H1 (cell line): ENCODE measurements around the gene RIMS3. TPM values are rescaled to one million over a fixed set of nuclear protein-coding genes. Genes with fewer than 3 reads are reported as not detected.
A peak's percentile ranks its signal among the peaks of the same experiment; 100 is the strongest.

Experiments
- CTCF ChIA-PET: fragments of 300-600 bp; sonication (Branson Sonifier 250); formaldehyde crosslinking; loops from one replicate; lab custom pipeline; 2021; ENCODE audit not compliant: partially characterized antibody; lab: Charles Lee
- POLR2A ChIA-PET: fragments of 300-600 bp; sonication (Branson Sonifier 250); formaldehyde crosslinking; loops from one replicate; lab custom pipeline; 2021; ENCODE audit warnings: inconsistent platforms; ENCODE audit not compliant: partially characterized antibody; lab: Charles Lee
- DNase-seq, 2 experiments: peaks; one replicate each; pipeline versions ENCODE4 v3.0.0 to v3.0.0-alpha.2; 2010 to 2022; ENCODE audit warnings: low spot score in 2 of 2, low read depth in 1 of 2, mixed read lengths in 1 of 2
- FAIRE-seq: peaks from 2 replicates; lab custom pipeline; 2011; peaks lifted over from hg19 to GRCh38; lab: Jason Lieb, UNC
- H2AFZ ChIP-seq: 2 replicates; pipeline ENCODE4 v1.8.1; 2012; ENCODE audit warnings: low read length, inconsistent platforms
- H2AK5ac ChIP-seq: 2 replicates; pipeline ENCODE4 v1.6.1; 2013; ENCODE audit warnings: low read depth, low read length
- H2BK120ac ChIP-seq: replicated peaks from 2 replicates; pipeline ENCODE3; 2013; ENCODE audit warnings: low read depth, low read length, inconsistent platforms
- H2BK12ac ChIP-seq: 2 replicates; pipeline ENCODE4 v1.6.1; 2013; ENCODE audit warnings: low read depth, low read length
- H2BK15ac ChIP-seq: 2 replicates; pipeline ENCODE4 v1.6.1; 2013; ENCODE audit warnings: low read length
- H2BK20ac ChIP-seq: 2 replicates; pipeline ENCODE4 v1.6.1; 2013; ENCODE audit warnings: low read length
- H2BK5ac ChIP-seq: 2 replicates; pipeline ENCODE4 v1.6.1; 2013; ENCODE audit warnings: low read depth, low read length
- H3K14ac ChIP-seq: 2 replicates; pipeline ENCODE4 v1.6.1; 2013; ENCODE audit warnings: inconsistent platforms; ENCODE audit not compliant: insufficient read length
- H3K18ac ChIP-seq: 2 replicates; pipeline ENCODE4 v1.6.1; 2013; ENCODE audit warnings: low read length; ENCODE audit errors: extremely low read depth
- H3K23ac ChIP-seq: 2 replicates; pipeline ENCODE4 v1.6.1; 2013; ENCODE audit warnings: inconsistent platforms; ENCODE audit not compliant: insufficient read length
- H3K23me2 ChIP-seq: 2 replicates; pipeline ENCODE4 v1.6.1; 2013; ENCODE audit warnings: low read depth, low read length
- H3K27ac ChIP-seq: 2 replicates; pipeline ENCODE4 v1.6.1; 2011; ENCODE audit warnings: low read depth, low read length, inconsistent platforms
- H3K27me3 ChIP-seq, 4 experiments: replicated peaks in 1 of 4; 1 replicate in 1 of 4; 2 replicates in 3 of 4; pipeline versions ENCODE4 v1.6.1 to v1.8.1; 2011 to 2013; ENCODE audit warnings: low read length in 3 of 4, mild to moderate bottlenecking in 3 of 4, inconsistent platforms in 2 of 4, mixed read lengths in 2 of 4, moderate library complexity in 1 of 4; ENCODE audit not compliant: control insufficient read depth in 3 of 4, insufficient read depth in 3 of 4; ENCODE audit errors: extremely low read depth in 1 of 4
- H3K36me3 ChIP-seq, 4 experiments: 2 replicates each; pipeline versions ENCODE4 v1.6.1 to v1.8.1; 2011 to 2013; ENCODE audit warnings: mild to moderate bottlenecking in 4 of 4, low read length in 3 of 4, moderate library complexity in 2 of 4, control low read depth in 1 of 4, inconsistent platforms in 1 of 4; ENCODE audit not compliant: insufficient read depth in 4 of 4, control insufficient read depth in 2 of 4
- H3K4ac ChIP-seq: replicated peaks from 2 replicates; pipeline ENCODE3; 2013; ENCODE audit warnings: low read length, low read depth, mixed read lengths, inconsistent platforms; ENCODE audit not compliant: insufficient read length
- H3K4me1 ChIP-seq, 4 experiments: replicated peaks in 1 of 4; 1 replicate in 1 of 4; 2 replicates in 3 of 4; pipeline versions ENCODE4 v1.6.1 to v1.8.1; 2011 to 2013; ENCODE audit warnings: low read length in 3 of 4, inconsistent platforms in 2 of 4, mixed read lengths in 1 of 4; ENCODE audit not compliant: insufficient read depth in 4 of 4, control insufficient read depth in 3 of 4
- H3K4me2 ChIP-seq, 2 experiments: 2 replicates each; pipeline versions ENCODE4 v1.6.1 to v1.8.1; 2011 to 2013; ENCODE audit warnings: low read depth in 2 of 2, low read length in 2 of 2, control low read depth in 1 of 2, inconsistent platforms in 1 of 2, mild to moderate bottlenecking in 1 of 2; ENCODE audit not compliant: insufficient read depth in 1 of 2
- H3K4me3 ChIP-seq, 4 experiments: fragments of 200-600, 300-600 bp in 1 of 4; sonication (generic), shearing (Covaris generic), sonication (Bioruptor Twin) in 1 of 4; 2 replicates each; pipeline versions ENCODE4 v1.5.1 to v1.8.1; 2011 to 2016; ENCODE audit warnings: low read length in 4 of 4, low read depth in 3 of 4, control low read depth in 2 of 4, inconsistent platforms in 2 of 4, mild to moderate bottlenecking in 2 of 4, mixed read lengths in 1 of 4, moderate library complexity in 1 of 4; ENCODE audit not compliant: insufficient read depth in 2 of 4; ENCODE audit errors: extremely low read depth in 1 of 4
- H3K56ac ChIP-seq: replicated peaks from 2 replicates; pipeline ENCODE3; 2013; ENCODE audit warnings: low read depth, mild to moderate bottlenecking, mixed read lengths, low read length, inconsistent platforms; ENCODE audit not compliant: insufficient read length
- H3K79me1 ChIP-seq: 2 replicates; pipeline ENCODE4 v1.6.1; 2013; ENCODE audit warnings: low read depth, low read length, control low read depth
- H3K79me2 ChIP-seq, 2 experiments: 2 replicates each; pipeline versions ENCODE4 v1.6.1 to v1.8.1; 2012 to 2013; ENCODE audit warnings: low read length in 2 of 2, mild to moderate bottlenecking in 2 of 2, inconsistent platforms in 1 of 2; ENCODE audit not compliant: insufficient read depth in 2 of 2, control insufficient read depth in 1 of 2
- H3K9ac ChIP-seq, 4 experiments: replicated peaks in 1 of 4; 1 replicate in 1 of 4; 2 replicates in 3 of 4; pipeline versions ENCODE4 v1.6.1 to v1.8.1; 2011 to 2013; ENCODE audit warnings: low read depth in 3 of 4, low read length in 3 of 4, control low read depth in 2 of 4, mild to moderate bottlenecking in 2 of 4, moderate library complexity in 2 of 4, inconsistent platforms in 1 of 4; ENCODE audit errors: extremely low read depth in 1 of 4
- H3K9me3 ChIP-seq, 2 experiments: 2 replicates each; pipeline versions ENCODE4 v1.6.1 to v1.8.1; 2012 to 2013; ENCODE audit warnings: mild to moderate bottlenecking in 2 of 2, moderate library complexity in 2 of 2, control low read depth in 1 of 2, inconsistent platforms in 1 of 2, low read depth in 1 of 2, low read length in 1 of 2, mixed read lengths in 1 of 2; ENCODE audit not compliant: insufficient read depth in 2 of 2
- H4K20me1 ChIP-seq, 2 experiments: replicated peaks in 1 of 2; 2 replicates each; pipeline versions ENCODE3 to v1.8.1; 2011 to 2013; ENCODE audit warnings: inconsistent platforms in 2 of 2, low read length in 2 of 2, mild to moderate bottlenecking in 1 of 2; ENCODE audit not compliant: insufficient read depth in 2 of 2, control insufficient read depth in 1 of 2
- H4K5ac ChIP-seq: 2 replicates; pipeline ENCODE4 v1.6.1; 2013; ENCODE audit warnings: low read length, low read depth, mixed read lengths, inconsistent platforms; ENCODE audit not compliant: insufficient read length
- H4K8ac ChIP-seq: 2 replicates; pipeline ENCODE4 v1.8.0; 2013; ENCODE audit warnings: mild to moderate bottlenecking, moderate library complexity, low read length, inconsistent platforms; ENCODE audit not compliant: insufficient read depth; ENCODE audit errors: extremely low read depth
- H4K91ac ChIP-seq: replicated peaks from 2 replicates; pipeline ENCODE3; 2013; ENCODE audit warnings: low read length, mixed read lengths, inconsistent platforms; ENCODE audit not compliant: insufficient read length
- CREB1 ChIP-seq: IDR thresholded peaks from 2 replicates; pipeline ENCODE4 v1.6.1; 2012; ENCODE audit warnings: inconsistent platforms
- E2F6 ChIP-seq: IDR thresholded peaks from 2 replicates; pipeline ENCODE4 v1.6.1; 2012; ENCODE audit warnings: inconsistent platforms
- GABPA ChIP-seq: IDR thresholded peaks from 2 replicates; pipeline ENCODE4 v1.6.1; 2011; ENCODE audit warnings: mild to moderate bottlenecking, low read length, moderate library complexity, borderline replicate concordance; ENCODE audit not compliant: insufficient read depth
- HDAC6 ChIP-seq: IDR thresholded peaks from one replicate; pipeline ENCODE4 v1.7.1; 2012; ENCODE audit warnings: low read depth, mild to moderate bottlenecking, inconsistent platforms, low read length, moderate library complexity
- POU5F1 ChIP-seq: IDR thresholded peaks from 2 replicates; pipeline ENCODE4 v1.6.1; 2011; ENCODE audit warnings: low read depth, mild to moderate bottlenecking, low read length, moderate library complexity
- RXRA ChIP-seq: IDR thresholded peaks from 2 replicates; pipeline ENCODE4 v1.6.1; 2011; ENCODE audit warnings: low read depth, mild to moderate bottlenecking, low read length, moderate library complexity; ENCODE audit not compliant: insufficient read depth
- SP1 ChIP-seq: IDR thresholded peaks from 2 replicates; pipeline ENCODE4 v1.6.1; 2011; ENCODE audit warnings: low read depth, low read length
- SRF ChIP-seq: IDR thresholded peaks from 2 replicates; pipeline ENCODE4 v1.6.1; 2011; ENCODE audit warnings: mild to moderate bottlenecking, low read depth, low read length, moderate library complexity
- WGBS, 2 experiments: shearing (Covaris generic) in 1 of 2; methylation state at CpG; one replicate each; pipeline versions ENCODE4 v1.1.6 to v1.1.7; 2013 to 2015; ENCODE audit warnings: low lambda C conversion rate in 2 of 2, mixed read lengths in 2 of 2, inconsistent platforms in 1 of 2, low coverage in 1 of 2, missing lambda C conversion rate in 1 of 2; ENCODE audit not compliant: insufficient replicate concordance in 2 of 2, insufficient coverage in 1 of 2, insufficient read length in 1 of 2; ENCODE audit errors: extremely low coverage in 1 of 2, missing lambda C conversion rate in 1 of 2; 5-methylcytosine and 5-hydroxymethylcytosine counted together
- polyA plus RNA-seq, 7 experiments: library from polyadenylated mRNA; depleted of rRNA in 3 of 7; stranded (reverse) in 5 of 7; unstranded in 2 of 7; fragments of >200 nt in 5 of 7; fragments of 200-250 nt in 2 of 7; gene quantifications; 1 replicate in 5 of 7; 2 replicates in 1 of 7; 4 replicates in 1 of 7; pipeline versions ENCODE4 v1.2.1 to v1.2.3, GENCODE V29; 2011 to 2013; ENCODE audit warnings: missing spikeins in 2 of 7, mixed read lengths in 2 of 7
- total RNA-seq: library from RNA; stranded (reverse); fragmentation: NEBNext Ultra II Directional; extraction: Animal tissue kit (Norgen Biotek cat#: 25700); gene quantifications from 2 replicates; pipeline ENCODE4 v1.2.1, GENCODE V29; 2021

The RIMS3 gene
- total and polyA plus RNA-seq, 2 of the 8 experiments (the other 6 are each of a cell fraction or from before 2014, with no cell fraction given), result 13.3 to 20.6 TPM

DNA sequence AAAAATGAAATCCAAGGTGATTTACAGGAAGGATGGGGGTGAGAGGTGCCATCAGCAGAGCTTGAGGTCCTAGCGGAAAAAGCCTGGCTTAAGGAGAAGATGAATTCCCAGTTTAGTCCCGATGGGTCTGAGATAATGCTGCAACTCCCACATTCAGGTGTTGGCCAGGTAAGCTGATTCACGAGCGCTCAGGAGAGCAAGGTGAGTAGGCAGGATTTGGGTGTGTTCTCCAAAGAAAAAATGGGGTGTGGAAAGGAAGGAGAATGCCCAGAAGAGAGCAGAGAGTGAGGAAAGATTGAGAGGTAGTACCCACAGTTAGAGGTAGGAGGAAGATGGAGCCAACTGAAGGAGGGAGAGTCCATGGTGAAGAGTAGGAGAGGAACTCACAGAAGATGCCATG is 12.5 kb downstream of the RIMS3 start:
- H3K4me2 ChIP-seq, result peak overlapping the region in 1 of 2 experiments; percentile 81; a peak in 1 of 4 replicates
- no peak overlapping the region for H4K5ac ChIP-seq
- TF ChIP-seq E2F6 (no peak), CREB1 (no peak), SP1 (no peak), POU5F1 (no peak), GABPA (no peak), HDAC6 (no peak), SRF (no peak), RXRA (no peak)
- no peak overlapping the region; the same call in 1 of the 2 replicates for H2BK5ac ChIP-seq
- no peak overlapping the region for H3K18ac ChIP-seq
- DNase-seq, result no peak
- no peak overlapping the region for H3K4me3 ChIP-seq
- H3K14ac ChIP-seq, result no peak overlapping the region
- no peaks in the 10 kb centered on the region for H3K9me3 ChIP-seq
- CTCF ChIA-PET, result interaction anchor here (0.6 to 37.5 kb wide), 7 partner anchors 12 to 369 kb away, joined by 3 to 684 read pairs (median 6); partner anchors contain the start of gene RIMS3
- H3K36me3 ChIP-seq, result no peaks in the 10 kb centered on the region
- H2BK120ac ChIP-seq, result no peak overlapping the region
- 0 out of 2 replicates have a peak overlapping the region, but pooled peaks have one; percentile 18 for H2BK20ac ChIP-seq
- H3K23ac ChIP-seq, result no peak overlapping the region
- no peak overlapping the region for H3K9ac ChIP-seq
- H4K91ac ChIP-seq, result no peak overlapping the region
- no peak overlapping the region for H2AK5ac ChIP-seq
- peaks cover 6% of the 10 kb centered on the region for H3K79me1 ChIP-seq
- POLR2A ChIA-PET, result interaction anchor here (0.7 to 3.8 kb wide), 4 partner anchors 11 to 38 kb away, joined by 3 to 34 read pairs (median 4); partner anchors contain the start of genes NFYC and RIMS3
- H2BK12ac ChIP-seq, result 0 out of 2 replicates have a peak overlapping the region, but pooled peaks have one; percentile 14
- H3K27ac ChIP-seq, result no peak overlapping the region
- H3K79me2 ChIP-seq, result no peaks in the 10 kb centered on the region
- WGBS, 2 experiments, result 95% methylated on average over 4 of the region's 4 CpGs; no CpG with 5 or more reads in 1 of the 2 experiments
- H3K4ac ChIP-seq, result no peak overlapping the region
- peaks cover 0 to 14% of the 10 kb centered on the region in 2 experiments for H4K20me1 ChIP-seq
- no peak overlapping the region for H2BK15ac ChIP-seq
- peaks cover 5% of the 10 kb centered on the region for H3K23me2 ChIP-seq
- no peak overlapping the region for H2AFZ ChIP-seq
- no peak overlapping the region for H4K8ac ChIP-seq
- no peaks in the 10 kb centered on the region for H3K27me3 ChIP-seq
- peaks cover 13 to 19% (median 17%) of the 10 kb centered on the region in 4 experiments for H3K4me1 ChIP-seq
- no peak overlapping the region for H3K56ac ChIP-seq
- FAIRE-seq, result no peak
